GM18499 (cell line): ENCODE measurements around the gene CTXN2.

Experiments
- ATAC-seq: cut with Tn5 transposase; IDR thresholded peaks from one replicate; pipeline ENCODE4 v1.9.1; 2021; ENCODE audit warnings: moderate number of reproducible peaks; ENCODE audit not compliant: insufficient read depth, unreplicated experiment

CTXN2 gene

DNA sequence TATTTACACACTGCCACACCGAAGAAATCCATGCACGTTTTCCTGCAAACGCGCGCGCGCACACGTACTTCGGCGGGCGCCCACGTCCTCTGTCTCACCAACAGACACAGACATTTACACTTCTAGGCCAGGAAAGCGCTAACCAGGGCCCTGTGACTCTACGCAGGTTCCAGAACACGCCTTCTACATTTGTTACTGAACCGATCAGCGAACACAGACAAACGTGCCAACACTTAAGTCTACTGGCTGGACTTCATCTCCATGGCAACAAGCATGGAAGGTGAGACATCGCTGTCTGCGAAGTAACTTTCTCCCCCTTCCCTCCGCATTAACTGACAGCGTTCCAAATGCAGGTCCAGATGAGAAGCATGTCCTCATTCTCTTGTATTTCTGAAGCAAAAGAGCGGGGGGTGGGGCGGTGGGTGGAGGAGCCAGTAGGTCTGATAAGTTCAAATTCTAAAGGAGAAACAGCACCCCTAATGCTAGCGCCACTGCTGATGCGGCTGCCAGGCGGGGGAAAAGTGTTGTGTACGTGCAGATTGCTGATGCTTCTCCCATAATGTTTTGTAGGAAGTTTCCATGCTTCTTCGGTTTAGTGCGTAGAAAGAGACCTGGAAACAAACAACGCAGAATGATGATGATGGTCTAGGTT lies at the start of gene CTXN2:
Gene CTXN2, plus strand, starts transcription at position 92 of the 652 bp plus-strand sequence. CDS start 9,636 bp downstream, outside the sequence.
- no peak for ATAC-seq

GRCh38 chr15:48143856-48144255 lies 47.6 kb upstream of the CTXN2 start:
- no peak for ATAC-seq

- peak; percentile 72 for ATAC-seq
Observed at GRCh38 chr15:48144889-48145288, 46.6 kb upstream of the CTXN2 start.

DNA sequence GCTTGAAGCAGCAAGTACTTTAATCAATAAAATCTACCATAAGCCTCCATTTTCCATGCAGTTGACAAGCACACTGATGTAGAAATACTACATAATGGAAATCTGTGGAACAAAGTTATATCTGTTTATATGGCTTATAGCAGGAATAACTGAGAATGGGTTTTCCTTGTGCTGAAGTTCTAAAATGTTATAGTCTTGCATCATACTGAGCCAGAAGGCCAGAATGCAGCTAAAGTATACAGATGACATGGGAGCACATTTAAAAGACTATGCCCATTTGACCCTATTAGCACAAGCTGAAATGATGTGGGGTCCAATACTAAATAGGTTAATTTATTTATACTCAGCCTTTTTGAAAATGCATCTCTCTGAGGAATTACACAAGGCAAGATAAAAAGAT lies 45.5 kb upstream of the CTXN2 start:
- ATAC-seq = no peak

DNA sequence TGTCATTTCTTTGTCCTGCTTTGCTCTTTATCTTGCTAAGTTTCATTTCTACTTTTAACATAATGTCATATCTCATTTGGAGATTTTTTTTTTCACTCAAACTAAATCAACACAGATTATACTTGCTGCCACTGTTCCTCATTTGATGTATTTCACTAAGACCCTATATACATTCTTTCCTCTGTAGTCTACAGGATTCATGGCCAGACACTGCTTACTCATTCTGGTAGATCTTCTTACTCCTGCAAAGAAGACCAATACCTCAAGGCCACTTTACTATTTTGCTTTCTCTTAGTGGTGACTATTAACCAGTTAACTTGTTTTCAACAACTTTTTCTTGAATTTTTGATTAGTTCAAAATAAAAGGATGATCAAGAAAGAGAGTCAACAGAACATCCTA lies 44.1 kb upstream of the CTXN2 start:
- no peak for ATAC-seq

GRCh38 chr15:48149858-48150257 lies 41.6 kb upstream of the CTXN2 start:
- no peak for ATAC-seq

DNA sequence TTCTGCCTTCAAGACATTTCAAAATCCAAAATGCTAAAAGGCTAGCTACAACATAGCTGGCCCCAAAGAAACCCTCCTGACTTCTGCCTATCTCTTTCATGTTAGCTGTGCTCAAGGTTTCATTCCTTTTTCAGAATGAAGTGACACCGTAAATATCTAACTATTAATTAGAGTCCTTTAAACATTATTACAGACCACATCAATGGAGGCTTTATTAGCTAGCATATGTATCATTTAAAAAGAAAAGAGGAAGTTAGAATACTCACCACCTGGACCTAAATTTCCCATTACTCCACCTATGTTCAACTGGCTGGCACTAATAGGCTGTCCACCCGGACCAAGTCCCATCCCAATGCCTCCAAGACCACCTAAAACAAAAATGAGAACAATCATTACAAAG lies 37.9 kb upstream of the CTXN2 start:
- no peak for ATAC-seq

DNA sequence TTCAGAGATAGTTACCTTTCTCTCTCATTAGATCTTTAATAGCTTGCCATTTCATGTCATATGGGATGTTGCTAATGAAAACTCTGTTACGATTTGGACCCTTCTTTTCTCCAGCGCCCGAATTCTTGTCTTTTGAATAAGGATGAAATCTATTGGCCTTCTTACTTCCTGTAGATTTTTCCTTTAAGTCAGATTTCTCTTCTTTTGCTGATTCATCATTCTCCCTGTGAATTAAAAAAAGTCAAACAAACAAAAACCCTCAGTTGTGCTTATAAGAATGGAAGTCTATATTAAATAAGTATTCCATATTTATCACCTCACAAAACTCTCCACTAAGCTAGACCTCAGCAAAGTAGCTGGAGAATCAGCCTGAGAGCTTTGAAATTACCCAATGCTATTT lies 22.8 kb upstream of the CTXN2 start:
- ATAC-seq = no peak

- no peak for ATAC-seq
Observed at GRCh38 chr15:48170981-48171380, 20.5 kb upstream of the CTXN2 start.

GRCh38 chr15:48175126-48175525 lies 16.3 kb upstream of the CTXN2 start:
- no peak for ATAC-seq

- no peak for ATAC-seq
Observed at GRCh38 chr15:48176112-48176511, 15.4 kb upstream of the CTXN2 start.

GRCh38 chr15:48176957-48177356 lies 14.5 kb upstream of the CTXN2 start:
- no peak for ATAC-seq

DNA sequence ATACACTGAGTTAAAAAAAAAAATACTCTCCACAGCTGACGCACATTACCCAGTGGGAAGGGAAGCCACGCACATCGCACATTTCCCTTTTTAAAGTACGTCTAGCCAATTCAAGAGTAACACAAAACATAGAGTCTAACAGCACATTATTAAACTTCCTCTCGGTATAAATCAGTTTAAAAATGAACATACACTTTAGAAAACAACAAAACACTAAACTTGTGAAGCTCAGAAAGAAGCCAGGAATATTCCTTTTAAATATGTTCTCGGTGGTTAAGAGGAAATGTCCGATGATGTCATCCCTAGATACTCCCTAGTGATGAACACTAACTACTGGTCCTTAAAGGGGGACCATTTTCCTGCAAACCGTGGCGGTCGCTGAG lies 14.1 kb upstream of the CTXN2 start:
- peak; percentile 48 for ATAC-seq

DNA sequence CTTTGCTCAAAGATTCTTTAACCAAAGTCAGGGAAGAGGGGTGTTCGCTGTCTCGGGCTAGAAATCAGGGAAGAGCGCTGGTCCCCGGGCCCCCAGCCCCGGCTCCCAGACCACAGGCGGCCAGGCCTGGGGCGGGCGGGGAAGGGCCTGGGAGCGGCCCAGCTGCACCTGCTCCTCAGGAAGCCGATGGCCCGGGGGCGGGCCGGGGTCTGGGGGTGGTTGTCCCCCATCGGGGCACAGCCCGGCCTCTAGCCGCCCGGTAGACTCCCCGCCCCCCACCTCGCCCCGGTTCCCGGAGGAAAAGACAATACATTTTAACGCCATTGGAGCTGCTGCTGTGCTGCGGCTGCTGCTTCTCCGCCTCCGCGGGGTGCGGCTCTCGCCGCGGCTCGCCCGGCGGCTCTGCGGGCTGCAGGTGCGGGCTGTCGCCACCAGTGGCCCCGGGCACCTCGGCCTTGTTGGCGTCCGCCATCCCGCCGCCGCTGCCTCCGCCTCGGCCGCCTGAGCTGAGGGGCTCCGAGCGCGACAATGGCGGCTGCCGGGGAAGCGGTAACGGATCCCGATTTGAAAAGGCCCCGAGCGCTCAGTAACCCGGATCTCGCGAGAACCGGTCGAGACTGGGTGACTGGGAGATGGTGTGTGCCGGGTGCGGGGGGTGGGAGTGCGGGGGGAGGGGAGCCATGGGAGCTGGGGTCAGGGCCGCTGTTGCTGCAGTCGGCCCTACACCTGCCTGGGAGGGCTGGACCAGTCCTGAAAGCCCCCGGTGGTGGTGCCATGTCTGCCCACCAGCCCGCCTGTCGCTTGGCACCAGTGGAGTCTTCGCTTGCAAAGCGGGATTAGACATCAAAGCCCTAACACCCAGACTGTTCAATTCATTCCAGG lies 13.5 kb upstream of the CTXN2 start, which contains the start of gene MYEF2:
Gene MYEF2, minus strand, starts transcription at position 530 of the 882 bp plus-strand sequence. Its CDS starts 58 bp downstream, at position 472.
- peak; percentile 39 for ATAC-seq

GRCh38 chr15:48178648-48178931 lies 12.9 kb upstream of the CTXN2 start:
- no peak for ATAC-seq

- no peak for ATAC-seq
Observed at GRCh38 chr15:48182749-48183148, 8.7 kb upstream of the CTXN2 start.

DNA sequence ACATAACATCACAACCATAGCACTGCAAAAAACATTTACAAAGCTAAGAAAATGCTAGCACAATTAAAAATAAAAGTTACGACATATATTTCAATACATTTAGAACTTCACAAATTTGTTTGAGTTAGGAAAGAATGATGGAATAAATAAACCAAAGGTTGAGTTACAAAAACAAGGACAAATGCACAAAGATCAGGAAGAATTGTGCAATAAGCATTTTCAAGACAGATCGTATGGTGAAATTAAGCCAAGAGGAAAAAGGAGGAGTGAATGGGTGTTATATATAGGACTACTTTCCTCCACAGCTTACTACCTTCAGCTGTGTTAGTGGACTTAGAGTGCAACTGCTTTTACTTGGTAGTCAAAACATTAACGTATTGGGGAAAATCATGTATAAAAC lies 5.9 kb upstream of the CTXN2 start:
- ATAC-seq = no peak

- ATAC-seq = no peak
Observed at GRCh38 chr15:48186271-48186670, 5.2 kb upstream of the CTXN2 start.

DNA sequence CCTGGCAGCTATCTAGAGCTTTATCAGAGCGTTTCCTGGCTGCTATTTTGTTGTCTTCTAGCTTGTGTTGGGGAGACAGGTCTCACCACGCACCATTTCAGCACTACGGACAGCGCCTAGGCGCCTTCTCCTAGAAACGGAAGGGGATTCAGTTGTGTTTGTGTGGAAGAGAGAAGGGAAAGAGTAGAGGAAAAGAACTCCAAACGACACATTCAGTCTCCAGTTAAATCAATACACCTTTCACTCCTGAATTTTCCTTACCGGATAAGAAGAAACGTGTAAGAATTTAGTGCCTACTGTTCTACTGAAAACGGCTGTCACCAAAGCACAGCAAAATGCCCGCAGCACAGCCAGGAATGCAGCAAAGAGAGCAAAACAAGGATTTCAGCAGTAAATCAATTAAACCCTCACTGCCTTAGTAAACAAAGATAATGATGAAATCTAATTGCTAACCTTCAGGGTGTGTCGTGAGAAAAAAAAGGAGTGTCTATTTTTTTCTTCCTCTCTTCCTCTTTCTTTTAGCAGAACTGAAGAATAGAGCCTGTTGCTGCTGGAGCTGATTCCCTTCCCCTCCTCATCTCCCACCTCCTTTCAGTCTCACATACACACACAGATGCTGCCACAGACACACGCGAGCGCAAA lies 412 bp upstream of the CTXN2 start:
- ATAC-seq = no peak

- no peak for ATAC-seq
Observed at GRCh38 chr15:48202068-48202467, 10.6 kb downstream of the CTXN2 start.

GRCh38 chr15:48205981-48206380 lies 14.5 kb downstream of the CTXN2 start, which contains the start of gene SLC12A1:
TSS of gene SLC12A1 (plus strand) at chr15:48206302. CDS start at chr15:48207720, 1,418 bp downstream.
- no peak for ATAC-seq
